Lower leg skin (tissue), 4 donors: Measurements from ENCODE around the gene CIBAR2. TPM values are rescaled to one million over a fixed set of nuclear protein-coding genes. Genes with fewer than 3 reads are reported as not detected.

ENCODE experiments used
- DNase-seq, 2 donors: peaks; one replicate each; pipeline ENCODE4 v3.0.0-alpha.2; 2019; ENCODE audit warnings: low spot score in 2 of 2
- H3K4me3 ChIP-seq: fragments of 200-600 bp; sonication (generic); 2 replicates; pipeline ENCODE4 v1.5.1; 2017; ENCODE audit warnings: mild to moderate bottlenecking, low read depth; ENCODE audit not compliant: poor library complexity, severe bottlenecking
- POLR2A ChIP-seq, 2 donors: fragments of 450-650 bp; IDR thresholded peaks; one replicate each; pipeline ENCODE4 v1.6.1; 2016 to 2017; ENCODE audit warnings: antibody characterized with exemption in 2 of 2, mild to moderate bottlenecking in 1 of 2, moderate library complexity in 1 of 2
- WGBS, 2 donors: methylation state at CpG; one replicate each; pipeline ENCODE4 v1.1.5; 2018; 5-methylcytosine and 5-hydroxymethylcytosine counted together
- intact Hi-C: fragments of 100-400 bp; cut with DNase I; formaldehyde crosslinking; loops from one replicate; pipeline ENCODE4 v1.15.0; 2023; ENCODE audit warnings: low total_unique reads
- total RNA-seq, 4 donors: library from RNA; depleted of rRNA; stranded (reverse); fragments of >200 nt; gene quantifications; one replicate each; pipeline ENCODE4 v1.1.0, GENCODE V29; 2016
- TF ChIP-seq, protein P1 (sequence below), 3 donors: fragments of 450-650 bp; IDR thresholded peaks; one replicate each; pipeline ENCODE4 v1.5.1; 2016; ENCODE audit warnings: antibody characterized with exemption in 3 of 3, mild to moderate bottlenecking in 3 of 3, moderate library complexity in 2 of 3

Gene CIBAR2
- total RNA-seq, 4 donors from 2014 or later, result not detected

DNA sequence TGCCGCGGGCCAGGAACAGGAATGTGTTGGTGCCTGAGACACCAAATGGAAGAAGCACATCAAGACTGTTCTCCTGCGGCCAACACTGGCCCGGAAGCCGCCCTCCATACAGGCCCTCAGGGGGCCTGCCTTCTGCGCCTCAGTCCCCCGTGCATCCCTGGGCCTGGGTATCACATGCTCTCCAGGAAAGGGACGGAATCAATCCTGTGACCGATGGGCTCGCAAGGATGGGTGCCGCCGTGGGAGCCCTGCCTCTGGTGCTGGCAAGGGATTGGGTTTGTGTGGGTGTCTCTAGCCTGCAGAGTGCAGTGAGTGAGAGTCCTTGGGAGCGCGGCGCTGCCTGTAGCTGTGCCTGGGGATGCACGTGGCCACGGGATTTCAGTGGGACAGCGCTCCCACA, 19.4 kb downstream of the CIBAR2 start:
- intact Hi-C loops, result no loop called here
- WGBS, 2 donors, result 84 to 91% methylated on average over 18 of the region's 18 CpGs
- no peak for DNase-seq
- H3K4me3 ChIP-seq, result no peak overlapping the region
- TF ChIP-seq POLR2A (IDR thresholded peaks at IDR 0.05), result no peak
- TF ChIP-seq, protein P1, sequence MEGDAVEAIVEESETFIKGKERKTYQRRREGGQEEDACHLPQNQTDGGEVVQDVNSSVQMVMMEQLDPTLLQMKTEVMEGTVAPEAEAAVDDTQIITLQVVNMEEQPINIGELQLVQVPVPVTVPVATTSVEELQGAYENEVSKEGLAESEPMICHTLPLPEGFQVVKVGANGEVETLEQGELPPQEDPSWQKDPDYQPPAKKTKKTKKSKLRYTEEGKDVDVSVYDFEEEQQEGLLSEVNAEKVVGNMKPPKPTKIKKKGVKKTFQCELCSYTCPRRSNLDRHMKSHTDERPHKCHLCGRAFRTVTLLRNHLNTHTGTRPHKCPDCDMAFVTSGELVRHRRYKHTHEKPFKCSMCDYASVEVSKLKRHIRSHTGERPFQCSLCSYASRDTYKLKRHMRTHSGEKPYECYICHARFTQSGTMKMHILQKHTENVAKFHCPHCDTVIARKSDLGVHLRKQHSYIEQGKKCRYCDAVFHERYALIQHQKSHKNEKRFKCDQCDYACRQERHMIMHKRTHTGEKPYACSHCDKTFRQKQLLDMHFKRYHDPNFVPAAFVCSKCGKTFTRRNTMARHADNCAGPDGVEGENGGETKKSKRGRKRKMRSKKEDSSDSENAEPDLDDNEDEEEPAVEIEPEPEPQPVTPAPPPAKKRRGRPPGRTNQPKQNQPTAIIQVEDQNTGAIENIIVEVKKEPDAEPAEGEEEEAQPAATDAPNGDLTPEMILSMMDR (IDR thresholded peaks at IDR 0.05), result no peak

DNA sequence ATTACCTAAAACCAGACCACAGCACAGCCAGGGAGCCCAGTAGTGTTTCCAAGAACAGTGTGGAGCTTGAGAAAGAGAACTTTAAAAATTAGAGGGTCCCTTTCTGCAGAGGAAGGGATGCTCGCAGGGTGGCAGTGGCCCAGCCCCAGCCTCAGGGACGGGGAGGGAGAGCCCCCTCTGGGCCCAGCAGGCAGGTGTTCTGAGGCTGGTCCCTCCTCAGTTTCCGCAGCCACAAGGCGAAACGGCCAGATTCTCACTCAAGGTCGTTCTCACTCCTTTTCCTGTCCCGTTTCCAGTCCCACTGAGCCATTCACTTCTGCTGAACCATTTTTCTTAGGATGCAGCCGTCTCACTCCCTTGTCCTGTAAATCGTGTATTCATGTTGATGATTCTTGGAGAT, 20.0 kb downstream of the CIBAR2 start:
- intact Hi-C loops, result no loop called here
- no peak for TF ChIP-seq POLR2A (IDR thresholded peaks at IDR 0.05)
- TF ChIP-seq, protein P1 (IDR thresholded peaks at IDR 0.05), result no peak

DNA sequence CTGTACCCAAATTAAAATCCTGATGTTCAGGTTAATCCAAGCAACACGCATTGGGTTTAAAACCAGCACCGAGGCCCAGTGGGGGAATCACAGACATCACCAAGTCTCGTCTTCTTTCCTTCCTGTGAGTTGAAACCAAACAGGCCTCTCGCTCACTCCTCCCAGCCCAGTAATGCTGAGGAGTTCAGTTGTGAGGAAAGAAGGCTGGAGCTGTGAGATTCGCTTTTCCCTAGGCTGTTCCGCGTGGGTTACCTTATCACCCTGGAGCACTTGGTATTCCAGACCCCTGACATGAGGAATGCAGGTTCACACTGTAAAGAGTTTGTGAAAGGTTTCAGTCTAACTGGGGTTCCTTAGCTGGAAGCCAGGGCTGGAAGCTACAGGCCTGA, 20.8 kb downstream of the CIBAR2 start:
- no peak for TF ChIP-seq POLR2A (IDR thresholded peaks at IDR 0.05)
- TF ChIP-seq, protein P1 (IDR thresholded peaks at IDR 0.05), result no peak
- intact Hi-C loops, result no loop called here
- no peak overlapping the region for H3K4me3 ChIP-seq
- 92% methylated on average over 7 of the region's 7 CpGs for WGBS, 2 donors
- DNase-seq, result no peak

More for the DNA sequence above, 20.0 kb downstream of the CIBAR2 start:
- H3K4me3 ChIP-seq, result no peak overlapping the region
- 71 to 82% methylated on average over 8 to 9 of the region's 9 CpGs for WGBS, 2 donors
- DNase-seq, result no peak

DNA sequence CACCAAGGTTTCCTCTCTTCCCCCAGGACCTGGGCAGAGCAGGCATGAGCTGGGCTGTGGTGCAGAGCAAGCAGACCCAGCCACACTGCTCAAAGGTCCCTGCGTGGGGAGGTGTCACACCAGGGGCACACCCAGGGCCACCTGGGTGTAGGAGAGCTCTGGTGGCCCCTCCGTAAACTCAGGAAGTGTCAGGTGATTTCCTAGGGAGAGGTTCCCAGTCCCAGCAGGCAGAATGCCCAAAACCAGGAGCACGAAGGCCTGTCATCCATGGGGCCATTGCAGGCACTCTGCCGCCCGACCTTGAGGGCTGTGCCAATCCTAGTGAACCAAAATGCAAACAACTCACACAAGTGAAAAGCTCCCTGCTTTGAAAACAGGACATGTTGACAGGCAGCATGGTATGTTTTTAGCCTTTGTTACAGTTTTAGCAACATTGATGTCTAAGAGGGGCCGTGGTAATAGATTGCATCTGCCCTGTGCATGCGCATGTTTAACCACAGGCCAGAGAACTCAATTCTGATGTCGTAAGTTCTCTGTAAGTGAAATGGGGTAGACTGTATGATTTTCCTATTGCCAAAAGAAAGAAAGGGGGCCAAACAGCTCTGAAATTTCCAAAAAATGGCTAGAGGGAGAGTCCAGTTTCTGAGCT, 21.3 kb downstream of the CIBAR2 start:
- 80 to 90% methylated on average over 7 to 8 of the region's 8 CpGs for WGBS, 2 donors
- H3K4me3 ChIP-seq, result no peak overlapping the region
- TF ChIP-seq, protein P1 (IDR thresholded peaks at IDR 0.05), result no peak
- no peak for TF ChIP-seq POLR2A (IDR thresholded peaks at IDR 0.05)
- no peak for DNase-seq
- intact Hi-C loops, result no loop called here

DNA sequence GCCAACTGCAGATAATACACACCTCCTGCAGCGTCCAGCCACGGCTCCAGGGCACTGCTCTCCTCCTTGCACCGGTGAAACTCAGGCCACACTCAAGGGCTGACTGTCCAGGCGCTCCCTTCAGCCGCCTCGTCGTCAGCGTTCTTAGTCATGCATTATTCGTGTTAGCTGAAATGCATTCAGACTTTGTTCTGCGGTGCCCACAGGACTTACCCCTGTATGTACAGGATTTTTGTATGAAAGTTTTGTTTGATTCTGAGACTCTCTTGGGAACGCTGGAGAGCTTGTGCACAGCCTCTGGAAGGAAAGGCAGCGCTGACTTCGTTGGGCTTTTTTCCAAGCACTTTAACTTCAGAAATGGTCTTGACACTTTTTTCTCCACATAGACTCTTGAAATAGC, 22.1 kb downstream of the CIBAR2 start:
- intact Hi-C loops, result no loop called here
- H3K4me3 ChIP-seq, result no peak overlapping the region
- TF ChIP-seq POLR2A (IDR thresholded peaks at IDR 0.05), result no peak
- TF ChIP-seq, protein P1 (IDR thresholded peaks at IDR 0.05), result no peak
- WGBS, 2 donors, result 83 to 84% methylated on average over 13 of the region's 13 CpGs
- no peak for DNase-seq

DNA sequence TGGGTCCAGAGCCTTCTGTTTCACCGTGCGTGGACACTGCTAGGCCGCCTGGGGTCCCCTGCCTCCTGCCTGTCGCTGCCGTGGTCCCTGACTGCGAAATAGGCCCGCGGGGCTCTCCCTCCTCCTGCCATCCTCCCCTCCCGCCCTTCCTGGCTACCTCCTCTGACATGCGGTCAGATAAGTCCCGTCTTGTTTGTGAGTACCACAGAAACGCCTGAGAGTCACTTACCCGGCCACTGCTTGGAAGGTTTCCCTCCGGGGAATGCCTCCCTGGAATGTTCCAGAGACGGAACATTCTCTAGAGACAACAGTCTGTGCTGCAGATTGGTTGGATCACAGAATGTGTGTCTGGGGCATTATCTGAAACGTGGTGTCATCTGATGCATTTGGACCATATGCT, 22.7 kb downstream of the CIBAR2 start:
- intact Hi-C loops, result no loop called here
- 73 to 74% methylated on average over 16 of the region's 16 CpGs for WGBS, 2 donors
- TF ChIP-seq, protein P1 (IDR thresholded peaks at IDR 0.05), result no peak
- TF ChIP-seq POLR2A (IDR thresholded peaks at IDR 0.05), result no peak
- no peak overlapping the region for H3K4me3 ChIP-seq
- no peak for DNase-seq
